K562 (cell line): Measurements from ENCODE around the gene MEIS1. TPM values are rescaled to one million over a fixed set of nuclear protein-coding genes. Genes with fewer than 3 reads are reported as not detected.

Experiments used
- ATAC-seq: fragments of 200-7000 bp; cut with Tn5 transposase; 3 replicates; pipeline ENCODE4 v1.9.1; 2020; ENCODE audit warnings: moderate library complexity
- BruUV-seq: library from RNA; stranded (reverse); fragments of 400-500 nt; replicated peaks from 2 replicates; lab custom pipeline; 2021; lab: Mats Ljungman, UMichigan
- CTCF ChIA-PET: fragments of 300-600 bp; formaldehyde crosslinking; extraction: SDS; loops from one replicate; lab custom pipeline; 2021; ENCODE audit warnings: low intra/inter-chr PET ratio; lab: Yijun Ruan, JAX
- POLR2A ChIA-PET: fragments of 300-600, 350-650 bp; sonication (Branson Sonifier 250); formaldehyde crosslinking; extraction: SDS; loops from one replicate; lab custom pipeline; 2021; ENCODE audit warnings: antibody characterized with exemption, inconsistent platforms; lab: Yijun Ruan, JAX
- DNase-seq, 4 experiments: peaks; one replicate each; pipeline versions ENCODE4 v3.0.0 to v3.0.0-alpha.2; 2011 to 2018; ENCODE audit warnings: low spot score in 3 of 4, mixed read lengths in 3 of 4; ENCODE audit errors: extremely low read depth in 1 of 4
- FAIRE-seq: peaks from 2 replicates; lab custom pipeline; 2011; peaks lifted over from hg19 to GRCh38; lab: Jason Lieb, UNC
- H2AFZ ChIP-seq: 2 replicates; pipeline ENCODE4 v1.6.0; 2011; ENCODE audit warnings: low read depth, low read length, control low read depth, inconsistent platforms
- H3K27ac ChIP-seq: fragments of 200-600 bp; 3 replicates; pipeline ENCODE4 v1.8.0; 2011; ENCODE audit warnings: low read depth, mild to moderate bottlenecking, control low read depth, inconsistent platforms, low read length, moderate library complexity, mixed read lengths; ENCODE audit errors: extremely low read depth
- H3K27me3 ChIP-seq, 2 experiments: fragments of 300-600 bp in 1 of 2; 2 replicates in 1 of 2; 3 replicates in 1 of 2; pipeline versions ENCODE4 v1.6.0 to v1.8.0; 2011; ENCODE audit warnings: inconsistent platforms in 2 of 2, low read length in 2 of 2, mild to moderate bottlenecking in 1 of 2, mixed read lengths in 1 of 2, moderate library complexity in 1 of 2; ENCODE audit not compliant: control insufficient read depth in 2 of 2, insufficient read depth in 2 of 2
- H3K36me3 ChIP-seq: fragments of 300-600 bp; 3 replicates; pipeline ENCODE4 v1.8.0; 2011; ENCODE audit warnings: mild to moderate bottlenecking, low read length, inconsistent platforms; ENCODE audit not compliant: control insufficient read depth, insufficient read depth
- H3K4me1 ChIP-seq, 2 experiments: fragments of 200-600 bp in 1 of 2; replicated peaks in 1 of 2; 2 replicates in 1 of 2; 3 replicates in 1 of 2; pipeline versions ENCODE4 v1.5.1 to v1.8.0; 2011; ENCODE audit warnings: inconsistent platforms in 2 of 2, low read length in 2 of 2, mild to moderate bottlenecking in 1 of 2, mixed read lengths in 1 of 2, moderate library complexity in 1 of 2; ENCODE audit not compliant: control insufficient read depth in 2 of 2, insufficient read depth in 2 of 2
- H3K4me2 ChIP-seq: 2 replicates; pipeline ENCODE4 v1.6.1; 2011; ENCODE audit warnings: low read length, control low read depth, inconsistent platforms, mixed read lengths; ENCODE audit not compliant: insufficient read depth
- H3K4me3 ChIP-seq: fragments of 200-600 bp; sonication (generic), shearing (Covaris generic); 2 replicates; pipeline ENCODE4 v1.5.1; 2016; ENCODE audit warnings: control low read depth, inconsistent platforms
- H3K79me2 ChIP-seq: fragments of 200-600 bp; 3 replicates; pipeline ENCODE4 v1.8.0; 2011; ENCODE audit warnings: low read length, inconsistent platforms; ENCODE audit not compliant: control insufficient read depth, insufficient read depth
- H3K9ac ChIP-seq, 2 experiments: 2 replicates each; pipeline versions ENCODE4 v1.6.0 to v1.6.1; 2011; ENCODE audit warnings: low read depth in 2 of 2, low read length in 2 of 2, control low read depth in 1 of 2, inconsistent platforms in 1 of 2, mild to moderate bottlenecking in 1 of 2, mixed read lengths in 1 of 2; ENCODE audit not compliant: insufficient read depth in 1 of 2
- H3K9me1 ChIP-seq: one replicate; pipeline ENCODE4 v1.6.0; 2011; ENCODE audit warnings: inconsistent platforms, mild to moderate bottlenecking, low read length, moderate library complexity; ENCODE audit not compliant: control insufficient read depth, insufficient read depth
- H3K9me3 ChIP-seq: replicated peaks from 2 replicates; pipeline ENCODE4 v1.5.1; 2011; ENCODE audit warnings: low read depth, low read length, inconsistent platforms; ENCODE audit not compliant: control insufficient read depth, insufficient read depth
- H4K20me1 ChIP-seq: replicated peaks from 2 replicates; pipeline ENCODE4 v1.6.1; 2011; ENCODE audit warnings: low read length, inconsistent platforms, mixed read lengths; ENCODE audit not compliant: control insufficient read depth, insufficient read depth
- CAMTA2 ChIP-seq: fragments of 250-450 bp; sonication (Bioruptor Pico); conservative IDR thresholded peaks from 2 replicates; pipeline ENCODE4 v1.5.1; 2022
- CBX3 ChIP-seq, 2 experiments: IDR thresholded peaks; 1 replicate in 1 of 2; 2 replicates in 1 of 2; pipeline ENCODE4 v1.6.1; 2012; ENCODE audit warnings: inconsistent platforms in 2 of 2, low read length in 2 of 2, borderline replicate concordance in 1 of 2, control low read depth in 1 of 2
- GTF2E2 ChIP-seq: fragments of 200-800 bp; sonication (Bioruptor generic); IDR thresholded peaks from 2 replicates; pipeline ENCODE4 v1.6.1; 2016; ENCODE audit warnings: missing genetic modification characterization, missing compliant biosample characterization
- HCFC1 ChIP-seq: IDR thresholded peaks from 2 replicates; pipeline ENCODE4 v1.6.1; 2012; ENCODE audit warnings: low read depth, low read length, improper control_type of control experiment
- HMGN3 ChIP-seq: IDR thresholded peaks from 2 replicates; pipeline ENCODE4 v1.6.1; 2011; ENCODE audit warnings: borderline replicate concordance, low read depth, mild to moderate bottlenecking, mixed read lengths, low read length; ENCODE audit not compliant: insufficient read length; ENCODE audit errors: extremely low read depth
- ILF3 ChIP-seq: fragments of 450-650 bp; IDR thresholded peaks from 2 replicates; pipeline ENCODE4 v1.6.1; 2018; ENCODE audit warnings: antibody characterized with exemption, mild to moderate bottlenecking, moderate library complexity, borderline replicate concordance
- MTA2 ChIP-seq: fragments of 450-650 bp; IDR thresholded peaks from 2 replicates; pipeline ENCODE4 v1.6.1; 2016; ENCODE audit warnings: low read depth
- NR4A1 ChIP-seq, 2 experiments: fragments of 250-450 bp in 1 of 2; fragments of 450-650 bp in 1 of 2; sonication (Bioruptor Pico) in 1 of 2; IDR thresholded peaks; 2 replicates each; pipeline versions ENCODE4 v1.4.0 to v1.6.1; 2016 to 2020; ENCODE audit warnings: mild to moderate bottlenecking in 2 of 2, missing compliant biosample characterization in 1 of 2, missing genetic modification characterization in 1 of 2, moderate library complexity in 1 of 2
- RB1 ChIP-seq: fragments of 450-650 bp; IDR thresholded peaks from 2 replicates; pipeline ENCODE4 v1.6.1; 2017; ENCODE audit warnings: low read depth, mild to moderate bottlenecking
- SLC30A9 ChIP-seq: fragments of 250-450 bp; sonication (Bioruptor Pico); IDR thresholded peaks from 2 replicates; pipeline ENCODE4 v1.8.0; 2022; ENCODE audit warnings: mild to moderate bottlenecking, moderate library complexity
- SMC3 ChIP-seq: conservative IDR thresholded peaks from 2 replicates; pipeline ENCODE4 v1.6.1; 2011; ENCODE audit warnings: low read depth, low read length, improper control_type of control experiment; ENCODE audit not compliant: insufficient read depth
- SP2 ChIP-seq: IDR thresholded peaks from 2 replicates; pipeline ENCODE4 v1.6.1; 2011; ENCODE audit warnings: mild to moderate bottlenecking, low read depth, low read length, moderate library complexity; ENCODE audit not compliant: poor library complexity, severe bottlenecking; ENCODE audit errors: extremely low read depth
- THAP12 ChIP-seq: fragments of 250-450 bp; sonication (Bioruptor Pico); IDR thresholded peaks from 2 replicates; pipeline ENCODE4 v1.9.0; 2021; ENCODE audit warnings: mild to moderate bottlenecking, inconsistent platforms
- ZBTB26 ChIP-seq: fragments of 450-650 bp; formaldehyde crosslinking; IDR thresholded peaks from 2 replicates; pipeline ENCODE4 v1.4.0; 2022; ENCODE audit warnings: missing genetic modification characterization
- ZKSCAN1 ChIP-seq: fragments of 150-350 bp; IDR thresholded peaks from 2 replicates; pipeline ENCODE4 v1.6.1; 2016; ENCODE audit warnings: low read depth, low read length
- ZNF280B ChIP-seq: fragments of 250-450 bp; sonication (Bioruptor Pico); IDR thresholded peaks from 2 replicates; pipeline ENCODE4 v1.5.1; 2021; ENCODE audit warnings: mild to moderate bottlenecking
- ZNF324 ChIP-seq: fragments of 250-450 bp; sonication (Bioruptor Pico); IDR thresholded peaks from 2 replicates; pipeline ENCODE4 v1.4.0; 2020; ENCODE audit warnings: mild to moderate bottlenecking
- WGBS: fragments of 100-300 bp; shearing (Covaris generic); methylation state at CpG from one replicate; pipeline ENCODE4 v1.1.6; 2016; ENCODE audit warnings: low coverage, mixed read lengths; ENCODE audit not compliant: insufficient coverage; ENCODE audit errors: missing lambda C conversion rate; 5-methylcytosine and 5-hydroxymethylcytosine counted together
- in situ Hi-C: fragments of 300-500 bp; cut with MboI; formaldehyde crosslinking; loops from 4 replicates; pipeline ENCODE4 v1.15.0; 2018; ENCODE audit warnings: inconsistent platforms, mixed read lengths
- intact Hi-C: fragments of 100-400 bp; cut with micrococcal nuclease; formaldehyde crosslinking; loops from 2 replicates; pipeline ENCODE4 v1.14.2; 2022
- polyA plus RNA-seq, 8 experiments: library from polyadenylated mRNA; depleted of rRNA in 4 of 8; stranded (reverse) in 5 of 8; unstranded in 3 of 8; fragments of >200 nt; fragmentation: Nextera tagmentation in 2 of 8; fragmentation: Illumina TruSeq in 1 of 8; extraction: Ambion mirVana in 2 of 8; extraction: Trizol in 1 of 8; gene quantifications; 2 replicates each; pipeline versions ENCODE4 v1.2.1 to v1.2.3, GENCODE V29; 2011 to 2014; ENCODE audit warnings: inconsistent platforms in 1 of 8, missing spikeins in 1 of 8
- total RNA-seq, 7 experiments: library from RNA; depleted of rRNA in 6 of 7; stranded (reverse); fragments of >200 nt in 6 of 7; fragmentation: Illumina TruSeq in 2 of 7; extraction: Trizol in 2 of 7; gene quantifications; 2 replicates each; pipeline versions ENCODE4 v1.2.1 to v1.2.3, GENCODE V29; 2011 to 2021; ENCODE audit warnings: low replicate concordance in 1 of 7

MEIS1 gene
- total and polyA plus RNA-seq, 9 of the 15 experiments (the other 6 are each of a cell fraction or from before 2014, with no cell fraction given), result 2.3 to 9.0 (median 5.9) TPM

- intact Hi-C loops (no loop called here), in situ Hi-C loops (no loop called here)
- H3K79me2 ChIP-seq, result no peaks in the 10 kb centered on the region
- no peaks in the 10 kb centered on the region; a peak in 1 of 5 replicates for H3K4me1 ChIP-seq
- no peak overlapping the region for H3K4me3 ChIP-seq
- CTCF ChIA-PET, result no interaction called here
- no peaks in the 10 kb centered on the region for H3K27me3 ChIP-seq
- H3K27ac ChIP-seq, result no peak overlapping the region
- no peak for DNase-seq
- no TSS peak for BruUV-seq
- H3K9me3 ChIP-seq, result no peaks in the 10 kb centered on the region
- no peaks in the 10 kb centered on the region for H4K20me1 ChIP-seq
- POLR2A ChIA-PET, result interaction anchor here (0.9 kb wide), 1 partner anchor 9 kb away, joined by 3 read pairs; no protein-coding TSS in a partner anchor
- WGBS, result 51% methylated on average over 6 of the region's 7 CpGs
- no peak for ATAC-seq
- H3K9ac ChIP-seq, result no peak overlapping the region
- H2AFZ ChIP-seq, result no peak overlapping the region
- no peak overlapping the region for H3K4me2 ChIP-seq
- no peaks in the 10 kb centered on the region; the same call in 2 of the 3 replicates for H3K36me3 ChIP-seq
- FAIRE-seq, result no peak
- no peaks in the 10 kb centered on the region for H3K9me1 ChIP-seq
- TF ChIP-seq GTF2E2 (tag) (no peak), SLC30A9 (no peak), MTA2 (no peak), HMGN3 (no peak), SP2 (no peak), SMC3 (no peak), ZKSCAN1 (no peak), ILF3 (no peak), CAMTA2 (no peak), RB1 (no peak), ZNF280B (CRISPR knock-in tag) (no peak), NR4A1 (CRISPR knock-in tag; IDR thresholded peaks at IDR 0.05) (no peak), NR4A1 (tag; IDR thresholded peaks at IDR 0.05) (no peak), ZNF324 (CRISPR knock-in tag) (no peak), HCFC1 (no peak), THAP12 (CRISPR knock-in tag) (no peak), CBX3 (IDR thresholded peaks at IDR 0.05; ENCODE audit: borderline replicate concordance in 1 of 2, low read length in 2 of 2) (no peak), ZBTB26 (CRISPR knock-in tag) (no peak)
Observed at GRCh38 chr2:66456183-66457041, 21.5 kb downstream of the MEIS1 start.
